ENCODE results near the gene CTSA. TPM values are rescaled to one million over a fixed set of nuclear protein-coding genes. Genes with fewer than 3 reads are reported as not detected.

CTSA gene
- total and polyA plus RNA-seq, 2 of the 4 experiments (the other 2 are of a cell fraction): 19.0 to 312 TPM

- in situ Hi-C loops (cut with MboI; ENCODE audit: low sequenced_read_pairs): no loop called here
- WGBS, 2 experiments (ENCODE audit: extremely low coverage in 2 of 2, insufficient read length in 1 of 2): no CpG with 5 or more reads among the region's 3 CpGs
These were observed 48.9 kb downstream of the CTSA start for GRCh38 chr20:45940053-45940452.

More at GRCh38 chr20:45940053-45940452, 48.9 kb downstream of the CTSA start:
- Histone ChIP-seq H3K4me2 (ENCODE audit: low read depth, low read length) (no peak overlapping the region), H3K4me3 (ENCODE audit: insufficient read depth, low read depth, low read length) (no peak overlapping the region), H4K91ac (ENCODE audit: insufficient read depth, low read depth, low read length) (no peak overlapping the region), H3K14ac (replicated peaks; ENCODE audit: low read depth, low read length) (no peak overlapping the region), H2AK5ac (ENCODE audit: low read depth, low read length) (no peak overlapping the region), H2BK120ac (ENCODE audit: low read depth, low read length) (no peak overlapping the region), H3K9me3 (ENCODE audit: control insufficient read depth, insufficient read depth, low read length) (no peaks in the 10 kb centered on the region), H2BK5ac (ENCODE audit: low read depth, low read length, poor library complexity, severe bottlenecking) (no peak overlapping the region), H2BK15ac (ENCODE audit: low read depth, low read length) (no peak overlapping the region), H3K9ac (ENCODE audit: low read depth, low read length) (no peak overlapping the region), H3K27ac (ENCODE audit: insufficient read depth, low read length) (no peak overlapping the region), H4K20me1 (ENCODE audit: insufficient read depth, low read length) (peaks cover 3% of the 10 kb centered on the region; the same call in 1 of the 2 replicates), H2AK9ac (replicated peaks; ENCODE audit: low read depth, low read length, poor library complexity) (no peak overlapping the region), H2BK20ac (ENCODE audit: low read depth, low read length) (no peak overlapping the region), H3K79me1 (ENCODE audit: low read depth in 1 of 2, low read length in 2 of 2) (peaks cover 19 to 37% of the 10 kb centered on the region in 2 experiments), H3K56ac (ENCODE audit: extremely low read depth, insufficient read depth, low read length) (no peak overlapping the region), H3K4me1 (ENCODE audit: control insufficient read depth, insufficient read depth, low read length) (peaks cover 3% of the 10 kb centered on the region; the same call in 1 of the 2 replicates), H4K8ac (ENCODE audit: low read depth in 2 of 2, low read length in 2 of 2) (no peak overlapping the region), H3K23ac (ENCODE audit: low read depth, low read length) (no peak overlapping the region; the same call in 1 of the 2 replicates), H4K5ac (ENCODE audit: low read depth, low read length) (no peak overlapping the region), H3K18ac (ENCODE audit: low read depth, low read length) (no peak overlapping the region), H2AFZ (replicated peaks; ENCODE audit: low read length, poor library complexity) (no peak overlapping the region), H3K4ac (ENCODE audit: low read depth, low read length) (no peak overlapping the region), H3K9me1 (ENCODE audit: insufficient read depth, low read length) (0 out of 2 replicates have a peak, but pooled peaks cover 3% of the 10 kb centered on the region), H3K36me3 (ENCODE audit: control insufficient read depth, insufficient read depth, low read length) (peaks cover 57% of the 10 kb centered on the region), H3K27me3 (ENCODE audit: control insufficient read depth, insufficient read depth, low read length) (no peaks in the 10 kb centered on the region)
- ChIA-PET POLR2A (ENCODE audit: unreplicated experiment) (no interaction called here), CTCF (no interaction called here)
- no peak for TF ChIP-seq RCOR1 (IDR thresholded peaks at IDR 0.05; ENCODE audit: insufficient replicate concordance, low read length)
- no peak for TF ChIP-seq POLR2A (IDR thresholded peaks at IDR 0.05; ENCODE audit: low read depth, low read length)
- TF ChIP-seq, protein P1, sequence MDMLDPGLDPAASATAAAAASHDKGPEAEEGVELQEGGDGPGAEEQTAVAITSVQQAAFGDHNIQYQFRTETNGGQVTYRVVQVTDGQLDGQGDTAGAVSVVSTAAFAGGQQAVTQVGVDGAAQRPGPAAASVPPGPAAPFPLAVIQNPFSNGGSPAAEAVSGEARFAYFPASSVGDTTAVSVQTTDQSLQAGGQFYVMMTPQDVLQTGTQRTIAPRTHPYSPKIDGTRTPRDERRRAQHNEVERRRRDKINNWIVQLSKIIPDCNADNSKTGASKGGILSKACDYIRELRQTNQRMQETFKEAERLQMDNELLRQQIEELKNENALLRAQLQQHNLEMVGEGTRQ (IDR thresholded peaks at IDR 0.05; ENCODE audit: low read depth, low read length): no peak
- TF ChIP-seq NFE2L2 (IDR thresholded peaks at IDR 0.05; ENCODE audit: low read depth, low read length): no peak
- no TSS peak for BruUV-seq (replicated peaks)
- ATAC-seq (ENCODE audit: low read depth) (no peak), DNase-seq (no peak)
- dilution Hi-C loops (cut with HindIII; ENCODE audit: low sequenced_read_pairs, unreplicated experiment): no loop called here
- intact Hi-C loops (cut with micrococcal nuclease): no loop called here
